Panc1 (cell line): ENCODE measurements around the gene CBLL1. TPM values are rescaled to one million over a fixed set of nuclear protein-coding genes. Genes with fewer than 3 reads are reported as not detected.

Experiments
- ATAC-seq: fragments of 200-7000 bp; cut with Tn5 transposase; 2 replicates; pipeline ENCODE4 v1.9.1; 2020; ENCODE audit warnings: mild to moderate bottlenecking, moderate library complexity
- BruUV-seq: library from RNA; stranded (reverse); fragments of 400-500 nt; replicated peaks from 2 replicates; lab custom pipeline; 2021; lab: Mats Ljungman, UMichigan
- CTCF ChIA-PET: fragments of 300-600 bp; sonication (Branson Sonifier 250); formaldehyde crosslinking; loops from one replicate; lab custom pipeline; 2022; ENCODE audit warnings: antibody characterized with exemption; lab: Charles Lee
- POLR2A ChIA-PET: fragments of 300-600 bp; sonication (Branson Sonifier 250); formaldehyde crosslinking; loops from one replicate; lab custom pipeline; 2022; ENCODE audit warnings: antibody characterized with exemption; lab: Charles Lee
- DNase-seq: peaks from one replicate; pipeline ENCODE4 v3.0.0-alpha.2; 2010; ENCODE audit warnings: low read depth, low spot score
- H3K27ac ChIP-seq: 2 replicates; pipeline ENCODE4 v1.5.1; 2011; ENCODE audit warnings: mild to moderate bottlenecking, low read length, inconsistent platforms
- H3K27me3 ChIP-seq: fragments of 200-500 bp; sonication (Bioruptor generic); 2 replicates; pipeline ENCODE4 v1.6.0; 2014; ENCODE audit warnings: low read length, inconsistent platforms; ENCODE audit not compliant: control insufficient read depth, insufficient read depth
- H3K36me3 ChIP-seq: fragments of 200-500 bp; sonication (Bioruptor generic); 2 replicates; pipeline ENCODE4 v1.5.1; 2014; ENCODE audit warnings: inconsistent platforms, mild to moderate bottlenecking, low read length, moderate library complexity; ENCODE audit not compliant: control insufficient read depth, insufficient read depth
- H3K4me1 ChIP-seq: 2 replicates; pipeline ENCODE4 v1.5.1; 2011; ENCODE audit warnings: inconsistent platforms, mild to moderate bottlenecking, low read length, moderate library complexity; ENCODE audit not compliant: control insufficient read depth, insufficient read depth
- H3K4me3 ChIP-seq, 2 experiments: 2 replicates each; pipeline ENCODE4 v1.5.1; 2011 to 2012; ENCODE audit warnings: low read depth in 2 of 2, low read length in 2 of 2, mild to moderate bottlenecking in 2 of 2, inconsistent platforms in 1 of 2, moderate library complexity in 1 of 2
- H3K9me3 ChIP-seq: fragments of 200-500 bp; sonication (Bioruptor generic); 2 replicates; pipeline ENCODE4 v1.5.1; 2014; ENCODE audit warnings: low read depth, mild to moderate bottlenecking, inconsistent platforms, low read length, moderate library complexity; ENCODE audit not compliant: control insufficient read depth, insufficient read depth
- CTCF ChIP-seq: fragments of 450-650 bp; IDR thresholded peaks from 2 replicates; pipeline ENCODE4 v1.5.1; 2017; ENCODE audit warnings: mild to moderate bottlenecking
- POLR2AphosphoS5 ChIP-seq: IDR thresholded peaks from 2 replicates; pipeline ENCODE4 v1.6.1; 2012; ENCODE audit warnings: mild to moderate bottlenecking, low read depth, low read length, moderate library complexity
- REST ChIP-seq, 2 experiments: IDR thresholded peaks; 2 replicates each; pipeline ENCODE4 v1.6.1; 2011 to 2012; ENCODE audit warnings: low read depth in 2 of 2, control low read depth in 1 of 2, low read length in 1 of 2, mild to moderate bottlenecking in 1 of 2, moderate library complexity in 1 of 2; ENCODE audit not compliant: insufficient read depth in 1 of 2
- SIN3A ChIP-seq: IDR thresholded peaks from 2 replicates; pipeline ENCODE4 v1.6.1; 2012; ENCODE audit warnings: low read depth, mild to moderate bottlenecking, low read length, moderate library complexity, borderline replicate concordance; ENCODE audit not compliant: insufficient read depth
- TCF7L2 ChIP-seq: IDR thresholded peaks from 2 replicates; pipeline ENCODE4 v1.6.1; 2011; ENCODE audit warnings: mild to moderate bottlenecking, low read depth, low read length, inconsistent platforms
- in situ Hi-C: cut with HindIII; loops from 2 replicates; pipeline ENCODE4 v1.10.0; 2016; ENCODE audit warnings: low sequenced_read_pairs, low pct_unique_long_range_greater_than_20kb
- intact Hi-C: fragments of 100-400 bp; cut with micrococcal nuclease; formaldehyde crosslinking; loops from one replicate; pipeline ENCODE4 v1.10.0; 2022; ENCODE audit not compliant: unreplicated experiment
- total RNA-seq: library from RNA; stranded (reverse); gene quantifications from one replicate; pipeline ENCODE4 v1.2.1, GENCODE V29; 2021; ENCODE audit not compliant: unreplicated experiment

The CBLL1 gene
- total RNA-seq, 1 experiment from 2014 or later = 34.7 TPM

- CTCF ChIA-PET = no interaction called here
- H3K27me3 ChIP-seq = peaks cover 9% of the 10 kb centered on the region
These were observed 45.7 kb downstream of the CBLL1 start for GRCh38 chr7:107789647-107790046.

GRCh38 chr7:107792364-107792763 is 48.4 kb downstream of the CBLL1 start:
- in situ Hi-C loops (no loop called here), intact Hi-C loops (no loop called here)
- Histone ChIP-seq H3K4me3 (no peak overlapping the region), H3K27me3 (peaks cover 8% of the 10 kb centered on the region; the same call in 1 of the 2 replicates), H3K27ac (no peak overlapping the region), H3K9me3 (no peaks in the 10 kb centered on the region), H3K36me3 (no peaks in the 10 kb centered on the region), H3K4me1 (no peaks in the 10 kb centered on the region)
- no peak for TF ChIP-seq CTCF
- no peak for TF ChIP-seq POLR2AphosphoS5
- TF ChIP-seq TCF7L2 = no peak
- TF ChIP-seq SIN3A = no peak
- no peak for TF ChIP-seq REST (IDR thresholded peaks at IDR 0.05; ENCODE audit: insufficient read depth in 1 of 2, low read depth in 2 of 2, low read length in 1 of 2)
- ChIA-PET POLR2A (no interaction called here), CTCF (no interaction called here)
- DNase-seq (no peak), ATAC-seq (no peak)
- no TSS peak for BruUV-seq

More at GRCh38 chr7:107789647-107790046, 45.7 kb downstream of the CBLL1 start:
- intact Hi-C loops (no loop called here), in situ Hi-C loops (no loop called here)
- no peak overlapping the region for H3K27ac ChIP-seq
- H3K4me3 ChIP-seq = no peak overlapping the region
- TF ChIP-seq REST (IDR thresholded peaks at IDR 0.05; ENCODE audit: insufficient read depth in 1 of 2, low read depth in 2 of 2, low read length in 1 of 2) (no peak), TCF7L2 (no peak), SIN3A (no peak), CTCF (no peak), POLR2AphosphoS5 (no peak)
- DNase-seq = no peak
- no peaks in the 10 kb centered on the region for H3K9me3 ChIP-seq
- H3K36me3 ChIP-seq = no peaks in the 10 kb centered on the region
- POLR2A ChIA-PET = no interaction called here
- H3K4me1 ChIP-seq = no peaks in the 10 kb centered on the region
- BruUV-seq = no TSS peak
- ATAC-seq = no peak
